Caco-2 (cell line): Measurements from ENCODE around the gene GNL3L. TPM values are rescaled to one million over a fixed set of nuclear protein-coding genes. Genes with fewer than 3 reads are reported as not detected.
"Not testable (repeated sequence)": the region's sequence is repeated elsewhere in the genome, so short reads cannot be mapped to it uniquely, and the experiment has no call there.

Experiments
- BruUV-seq: library from RNA; stranded (reverse); fragments of 400-500 nt; replicated peaks from 2 replicates; lab custom pipeline; 2021; lab: Mats Ljungman, UMichigan
- CTCF ChIA-PET: fragments of 300-600 bp; sonication (Branson Sonifier 250); formaldehyde crosslinking; loops from one replicate; lab custom pipeline; 2022; ENCODE audit warnings: antibody characterized with exemption; lab: Charles Lee
- POLR2A ChIA-PET: fragments of 300-600 bp; sonication (Branson Sonifier 250); formaldehyde crosslinking; loops from one replicate; lab custom pipeline; 2022; ENCODE audit warnings: antibody characterized with exemption; lab: Charles Lee
- DNase-seq, 2 experiments: peaks; one replicate each; pipeline versions ENCODE4 v3.0.0 to v3.0.0-alpha.2; 2020 to 2022
- H3K27me3 ChIP-seq: replicated peaks from 2 replicates; pipeline ENCODE4 v1.6.0; 2011; ENCODE audit warnings: low read length; ENCODE audit not compliant: control insufficient read depth, insufficient read depth
- H3K36me3 ChIP-seq: 2 replicates; pipeline ENCODE4 v1.5.1; 2011; ENCODE audit warnings: low read length; ENCODE audit not compliant: control insufficient read depth, insufficient read depth
- H3K4me1 ChIP-seq: fragments of 250-450 bp; sonication (Bioruptor Pico); 2 replicates; pipeline ENCODE4 v1.5.1; 2020; ENCODE audit warnings: mild to moderate bottlenecking
- H3K4me3 ChIP-seq: 2 replicates; pipeline ENCODE4 v1.5.1; 2011; ENCODE audit warnings: low read depth, mild to moderate bottlenecking, control low read depth, low read length
- H3K9me3 ChIP-seq: fragments of 250-450 bp; sonication (Bioruptor Pico); 2 replicates; pipeline ENCODE4 v1.5.1; 2020; ENCODE audit warnings: mild to moderate bottlenecking, moderate library complexity
- H3K27ac Mint-ChIP-seq: one replicate; pipeline ENCODE4 v1.8.0; 2022; ENCODE audit warnings: mixed read lengths; ENCODE audit not compliant: unreplicated experiment
- H3K27me3 Mint-ChIP-seq: one replicate; pipeline ENCODE4 v1.8.0; 2022; ENCODE audit warnings: mixed read lengths; ENCODE audit not compliant: insufficient read depth, unreplicated experiment
- H3K36me3 Mint-ChIP-seq: one replicate; pipeline ENCODE4 v1.8.0; 2022; ENCODE audit warnings: mild to moderate bottlenecking, mixed read lengths; ENCODE audit not compliant: insufficient read depth, unreplicated experiment
- H3K4me1 Mint-ChIP-seq: one replicate; pipeline ENCODE4 v1.8.0; 2022; ENCODE audit warnings: low read depth, mixed read lengths; ENCODE audit not compliant: unreplicated experiment
- H3K4me3 Mint-ChIP-seq: one replicate; pipeline ENCODE4 v1.8.0; 2022; ENCODE audit warnings: mild to moderate bottlenecking, moderate library complexity, mixed read lengths; ENCODE audit not compliant: unreplicated experiment
- H3K9me3 Mint-ChIP-seq: one replicate; pipeline ENCODE4 v1.8.0; 2022; ENCODE audit warnings: mixed read lengths; ENCODE audit not compliant: unreplicated experiment
- intact Hi-C: fragments of 100-400 bp; cut with micrococcal nuclease; formaldehyde crosslinking; loops from one replicate; pipeline ENCODE4 v1.10.0; 2022; ENCODE audit not compliant: unreplicated experiment
- total RNA-seq: library from RNA; stranded (reverse); gene quantifications from 2 replicates; pipeline ENCODE4 v1.2.3, GENCODE V29; 2022
- TF ChIP-seq, protein P1 (sequence below), 2 experiments: fragments of 200-600 bp in 1 of 2; IDR thresholded peaks; 1 replicate in 1 of 2; 2 replicates in 1 of 2; pipeline versions ENCODE4 v1.5.1 to v1.8.0; 2011 to 2022; ENCODE audit warnings: antibody characterized with exemption in 1 of 2, control low read depth in 1 of 2, inconsistent platforms in 1 of 2, low read depth in 1 of 2, low read length in 1 of 2, mild to moderate bottlenecking in 1 of 2, moderate library complexity in 1 of 2; ENCODE audit not compliant: insufficient read depth in 1 of 2, severe bottlenecking in 1 of 2, unreplicated experiment in 1 of 2

The GNL3L gene
- total RNA-seq, 1 experiment from 2014 or later: 61.0 TPM

DNA sequence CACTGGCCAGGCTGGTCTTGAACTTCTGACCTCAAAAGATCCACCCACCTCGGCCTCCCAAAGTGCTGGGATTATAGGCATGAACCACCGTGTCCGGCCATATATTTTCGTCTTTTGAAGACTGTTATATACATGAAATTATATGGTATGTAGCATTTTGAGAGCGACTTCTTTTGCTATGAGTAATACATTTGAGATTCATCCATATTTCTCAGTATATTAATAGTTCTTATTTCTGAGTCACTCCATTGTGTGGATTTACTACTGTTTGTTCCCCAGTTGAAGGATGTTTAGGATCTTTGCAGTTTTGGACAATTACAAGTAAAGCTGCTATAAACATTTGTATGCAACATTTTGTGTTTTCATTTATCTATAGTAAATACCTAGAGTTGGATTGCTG, 34.9 kb downstream of the GNL3L start:
- H3K27ac Mint-ChIP-seq: no peak overlapping the region
- H3K36me3 Mint-ChIP-seq: peaks cover 35% of the 10 kb centered on the region
- no peak overlapping the region for H3K4me3 ChIP-seq

DNA sequence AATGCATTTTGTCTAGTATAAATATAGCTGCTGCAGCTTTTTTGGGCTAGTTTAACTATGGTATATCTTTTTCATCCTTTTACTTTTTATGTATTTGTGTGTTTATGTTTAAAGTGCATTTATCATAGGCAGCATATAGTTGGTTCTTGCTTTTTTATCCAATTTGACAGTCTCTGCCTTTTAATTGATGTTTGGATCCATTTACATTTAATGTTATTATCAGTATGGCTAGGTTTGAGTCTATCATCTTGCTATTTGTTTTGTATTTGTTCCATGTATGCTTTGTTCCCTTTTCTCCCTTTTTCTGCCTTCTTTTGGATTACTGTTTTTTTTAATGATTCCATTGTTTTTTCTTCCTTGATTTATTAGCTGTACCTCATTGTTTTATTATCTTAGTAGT, 40.3 kb downstream of the GNL3L start:
- BruUV-seq: no TSS peak
- CTCF ChIA-PET: no interaction called here
- H3K4me1 ChIP-seq: no peaks in the 10 kb centered on the region
- no peaks in the 10 kb centered on the region for H3K27me3 ChIP-seq
- intact Hi-C loops: no loop called here
- POLR2A ChIA-PET: no interaction called here
- no peak for DNase-seq
- no peaks in the 10 kb centered on the region for H3K9me3 ChIP-seq
- no peaks in the 10 kb centered on the region for H3K4me1 Mint-ChIP-seq
- peaks cover 29% of the 10 kb centered on the region for H3K36me3 Mint-ChIP-seq
- H3K9me3 Mint-ChIP-seq: peaks cover 8% of the 10 kb centered on the region
- H3K4me3 Mint-ChIP-seq: no peak overlapping the region
- H3K27me3 Mint-ChIP-seq: no peaks in the 10 kb centered on the region
- no peak overlapping the region for H3K27ac Mint-ChIP-seq
- H3K36me3 ChIP-seq: no peaks in the 10 kb centered on the region
- no peak overlapping the region for H3K4me3 ChIP-seq
- TF ChIP-seq, protein P1, sequence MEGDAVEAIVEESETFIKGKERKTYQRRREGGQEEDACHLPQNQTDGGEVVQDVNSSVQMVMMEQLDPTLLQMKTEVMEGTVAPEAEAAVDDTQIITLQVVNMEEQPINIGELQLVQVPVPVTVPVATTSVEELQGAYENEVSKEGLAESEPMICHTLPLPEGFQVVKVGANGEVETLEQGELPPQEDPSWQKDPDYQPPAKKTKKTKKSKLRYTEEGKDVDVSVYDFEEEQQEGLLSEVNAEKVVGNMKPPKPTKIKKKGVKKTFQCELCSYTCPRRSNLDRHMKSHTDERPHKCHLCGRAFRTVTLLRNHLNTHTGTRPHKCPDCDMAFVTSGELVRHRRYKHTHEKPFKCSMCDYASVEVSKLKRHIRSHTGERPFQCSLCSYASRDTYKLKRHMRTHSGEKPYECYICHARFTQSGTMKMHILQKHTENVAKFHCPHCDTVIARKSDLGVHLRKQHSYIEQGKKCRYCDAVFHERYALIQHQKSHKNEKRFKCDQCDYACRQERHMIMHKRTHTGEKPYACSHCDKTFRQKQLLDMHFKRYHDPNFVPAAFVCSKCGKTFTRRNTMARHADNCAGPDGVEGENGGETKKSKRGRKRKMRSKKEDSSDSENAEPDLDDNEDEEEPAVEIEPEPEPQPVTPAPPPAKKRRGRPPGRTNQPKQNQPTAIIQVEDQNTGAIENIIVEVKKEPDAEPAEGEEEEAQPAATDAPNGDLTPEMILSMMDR (IDR thresholded peaks at IDR 0.05; ENCODE audit: insufficient read depth in 1 of 2, low read depth in 1 of 2, low read length in 1 of 2, severe bottlenecking in 1 of 2, unreplicated experiment in 1 of 2): no peak

More for the DNA sequence above, 34.9 kb downstream of the GNL3L start:
- no peaks in the 10 kb centered on the region for H3K27me3 ChIP-seq
- no peaks in the 10 kb centered on the region for H3K9me3 ChIP-seq
- TF ChIP-seq, protein P1 (IDR thresholded peaks at IDR 0.05; ENCODE audit: insufficient read depth in 1 of 2, low read depth in 1 of 2, low read length in 1 of 2, severe bottlenecking in 1 of 2, unreplicated experiment in 1 of 2): no peak
- ChIA-PET CTCF (no interaction called here), POLR2A (no interaction called here)
- Mint-ChIP-seq H3K4me1 (no peaks in the 10 kb centered on the region), H3K9me3 (peaks cover 8% of the 10 kb centered on the region), H3K27me3 (no peaks in the 10 kb centered on the region), H3K4me3 (no peak overlapping the region)
- H3K4me1 ChIP-seq: no peaks in the 10 kb centered on the region
- no peaks in the 10 kb centered on the region for H3K36me3 ChIP-seq
- intact Hi-C loops: no loop called here
- no TSS peak for BruUV-seq
- DNase-seq: no peak

DNA sequence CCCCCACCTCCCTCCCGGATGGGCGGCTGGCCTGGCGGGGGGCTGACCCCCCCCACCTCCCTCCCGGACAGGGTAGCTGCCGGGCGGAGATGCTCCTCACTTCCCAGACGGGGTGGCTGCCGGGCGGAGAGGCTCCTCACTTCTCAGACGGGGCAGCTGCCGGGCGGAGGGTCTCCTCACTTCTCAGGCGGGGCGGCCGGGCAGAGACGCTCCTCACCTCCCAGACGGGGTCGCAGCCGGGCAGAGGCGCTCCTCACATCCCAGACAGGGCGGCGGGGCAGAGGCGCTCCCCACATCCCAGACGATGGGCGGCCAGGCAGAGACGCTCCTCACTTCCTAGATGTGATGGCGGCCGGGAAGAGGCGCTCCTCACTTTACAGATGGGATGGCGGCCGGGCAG, 42.6 kb downstream of the GNL3L start:
- H3K4me3 ChIP-seq, H3K4me3 Mint-ChIP-seq, H3K9me3 ChIP-seq, POLR2A ChIA-PET, H3K4me1 ChIP-seq, CTCF ChIA-PET, H3K9me3 Mint-ChIP-seq, H3K27me3 Mint-ChIP-seq, DNase-seq, H3K27me3 ChIP-seq, H3K4me1 Mint-ChIP-seq, H3K36me3 ChIP-seq, BruUV-seq, H3K27ac Mint-ChIP-seq, intact Hi-C loops: not testable (repeated sequence)
- H3K36me3 Mint-ChIP-seq: peaks cover 37% of the 10 kb centered on the region

DNA sequence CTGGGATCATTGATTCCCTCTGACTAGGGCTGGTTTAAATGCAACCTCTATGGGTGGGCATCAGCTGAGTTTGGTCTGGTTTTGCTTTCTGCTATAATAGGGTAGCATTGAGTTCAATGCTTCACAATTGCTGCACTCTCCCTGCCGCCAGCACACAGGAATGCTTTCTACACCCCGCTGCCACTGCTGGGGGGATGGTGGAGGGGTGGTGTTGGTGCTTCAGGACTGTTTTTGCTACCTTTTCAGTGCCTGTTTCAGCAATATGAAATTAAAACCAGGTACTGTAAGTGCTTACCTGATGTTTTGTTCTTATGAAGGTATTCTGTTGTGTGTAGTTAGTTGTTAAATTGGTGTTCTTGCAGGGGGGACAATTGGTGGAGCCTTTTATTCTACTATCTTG, 67.7 kb downstream of the GNL3L start:
- ChIA-PET CTCF (no interaction called here), POLR2A (no interaction called here)
- Mint-ChIP-seq H3K27me3 (no peaks in the 10 kb centered on the region), H3K4me3 (no peak overlapping the region), H3K9me3 (no peaks in the 10 kb centered on the region), H3K36me3 (peaks cover 6% of the 10 kb centered on the region), H3K27ac (no peak overlapping the region), H3K4me1 (no peaks in the 10 kb centered on the region)
- H3K27me3 ChIP-seq: no peaks in the 10 kb centered on the region
- no peak overlapping the region for H3K4me3 ChIP-seq
- H3K9me3 ChIP-seq: no peaks in the 10 kb centered on the region
- TF ChIP-seq, protein P1 (IDR thresholded peaks at IDR 0.05; ENCODE audit: insufficient read depth in 1 of 2, low read depth in 1 of 2, low read length in 1 of 2, severe bottlenecking in 1 of 2, unreplicated experiment in 1 of 2): no peak
- DNase-seq: no peak
- H3K36me3 ChIP-seq: no peaks in the 10 kb centered on the region
- no peaks in the 10 kb centered on the region for H3K4me1 ChIP-seq
- intact Hi-C loops: no loop called here
- no TSS peak for BruUV-seq
